Measurements from ENCODE around the gene DYRK1A.

DNA sequence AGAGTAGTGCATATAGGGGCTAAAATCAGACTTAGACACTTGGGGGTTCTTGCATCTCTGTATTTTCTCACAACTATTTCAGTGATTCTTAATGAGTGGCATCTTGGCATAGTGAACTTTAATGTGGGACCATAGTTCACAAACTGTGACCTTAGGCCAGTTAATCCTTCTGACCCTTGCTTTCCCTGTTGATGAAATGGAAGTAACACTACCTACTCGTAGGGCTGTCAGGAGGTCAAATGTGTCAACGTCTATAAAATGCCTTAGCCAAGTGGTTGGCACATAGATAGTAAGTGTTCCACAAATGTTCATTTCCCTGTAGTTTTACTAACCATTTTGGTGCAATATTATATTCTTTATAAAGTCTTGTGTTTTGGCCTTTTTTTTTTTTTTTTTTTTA, 49.4 kb downstream of the DYRK1A start:
- TF ChIP-seq, protein P1, sequence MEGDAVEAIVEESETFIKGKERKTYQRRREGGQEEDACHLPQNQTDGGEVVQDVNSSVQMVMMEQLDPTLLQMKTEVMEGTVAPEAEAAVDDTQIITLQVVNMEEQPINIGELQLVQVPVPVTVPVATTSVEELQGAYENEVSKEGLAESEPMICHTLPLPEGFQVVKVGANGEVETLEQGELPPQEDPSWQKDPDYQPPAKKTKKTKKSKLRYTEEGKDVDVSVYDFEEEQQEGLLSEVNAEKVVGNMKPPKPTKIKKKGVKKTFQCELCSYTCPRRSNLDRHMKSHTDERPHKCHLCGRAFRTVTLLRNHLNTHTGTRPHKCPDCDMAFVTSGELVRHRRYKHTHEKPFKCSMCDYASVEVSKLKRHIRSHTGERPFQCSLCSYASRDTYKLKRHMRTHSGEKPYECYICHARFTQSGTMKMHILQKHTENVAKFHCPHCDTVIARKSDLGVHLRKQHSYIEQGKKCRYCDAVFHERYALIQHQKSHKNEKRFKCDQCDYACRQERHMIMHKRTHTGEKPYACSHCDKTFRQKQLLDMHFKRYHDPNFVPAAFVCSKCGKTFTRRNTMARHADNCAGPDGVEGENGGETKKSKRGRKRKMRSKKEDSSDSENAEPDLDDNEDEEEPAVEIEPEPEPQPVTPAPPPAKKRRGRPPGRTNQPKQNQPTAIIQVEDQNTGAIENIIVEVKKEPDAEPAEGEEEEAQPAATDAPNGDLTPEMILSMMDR (IDR thresholded peaks at IDR 0.05) = no peak
- TF ChIP-seq EZH2 (IDR thresholded peaks at IDR 0.05) = no peak

Measured in neural progenitor cell (in vitro differentiated cells).